Panc1 (cell line): ENCODE results near the gene ACAD8. TPM values are rescaled to one million over a fixed set of nuclear protein-coding genes. Genes with fewer than 3 reads are reported as not detected.
"Not testable (repeated sequence)": the region's sequence is repeated elsewhere in the genome, so short reads cannot be mapped to it uniquely, and the experiment has no call there.

Experiments
- ATAC-seq: fragments of 200-7000 bp; cut with Tn5 transposase; 2 replicates; pipeline ENCODE4 v1.9.1; 2020; ENCODE audit warnings: mild to moderate bottlenecking, moderate library complexity
- BruUV-seq: library from RNA; stranded (reverse); fragments of 400-500 nt; replicated peaks from 2 replicates; lab custom pipeline; 2021; lab: Mats Ljungman, UMichigan
- CTCF ChIA-PET: fragments of 300-600 bp; sonication (Branson Sonifier 250); formaldehyde crosslinking; loops from one replicate; lab custom pipeline; 2022; ENCODE audit warnings: antibody characterized with exemption; lab: Charles Lee
- POLR2A ChIA-PET: fragments of 300-600 bp; sonication (Branson Sonifier 250); formaldehyde crosslinking; loops from one replicate; lab custom pipeline; 2022; ENCODE audit warnings: antibody characterized with exemption; lab: Charles Lee
- DNase-seq: peaks from one replicate; pipeline ENCODE4 v3.0.0-alpha.2; 2010; ENCODE audit warnings: low read depth, low spot score
- H3K27ac ChIP-seq: 2 replicates; pipeline ENCODE4 v1.5.1; 2011; ENCODE audit warnings: mild to moderate bottlenecking, low read length, inconsistent platforms
- H3K27me3 ChIP-seq: fragments of 200-500 bp; sonication (Bioruptor generic); 2 replicates; pipeline ENCODE4 v1.6.0; 2014; ENCODE audit warnings: low read length, inconsistent platforms; ENCODE audit not compliant: control insufficient read depth, insufficient read depth
- H3K36me3 ChIP-seq: fragments of 200-500 bp; sonication (Bioruptor generic); 2 replicates; pipeline ENCODE4 v1.5.1; 2014; ENCODE audit warnings: inconsistent platforms, mild to moderate bottlenecking, low read length, moderate library complexity; ENCODE audit not compliant: control insufficient read depth, insufficient read depth
- H3K4me1 ChIP-seq: 2 replicates; pipeline ENCODE4 v1.5.1; 2011; ENCODE audit warnings: inconsistent platforms, mild to moderate bottlenecking, low read length, moderate library complexity; ENCODE audit not compliant: control insufficient read depth, insufficient read depth
- H3K4me3 ChIP-seq, 2 experiments: 2 replicates each; pipeline ENCODE4 v1.5.1; 2011 to 2012; ENCODE audit warnings: low read depth in 2 of 2, low read length in 2 of 2, mild to moderate bottlenecking in 2 of 2, inconsistent platforms in 1 of 2, moderate library complexity in 1 of 2
- H3K9me3 ChIP-seq: fragments of 200-500 bp; sonication (Bioruptor generic); 2 replicates; pipeline ENCODE4 v1.5.1; 2014; ENCODE audit warnings: low read depth, mild to moderate bottlenecking, inconsistent platforms, low read length, moderate library complexity; ENCODE audit not compliant: control insufficient read depth, insufficient read depth
- CTCF ChIP-seq: fragments of 450-650 bp; IDR thresholded peaks from 2 replicates; pipeline ENCODE4 v1.5.1; 2017; ENCODE audit warnings: mild to moderate bottlenecking
- POLR2AphosphoS5 ChIP-seq: IDR thresholded peaks from 2 replicates; pipeline ENCODE4 v1.6.1; 2012; ENCODE audit warnings: mild to moderate bottlenecking, low read depth, low read length, moderate library complexity
- REST ChIP-seq, 2 experiments: IDR thresholded peaks; 2 replicates each; pipeline ENCODE4 v1.6.1; 2011 to 2012; ENCODE audit warnings: low read depth in 2 of 2, control low read depth in 1 of 2, low read length in 1 of 2, mild to moderate bottlenecking in 1 of 2, moderate library complexity in 1 of 2; ENCODE audit not compliant: insufficient read depth in 1 of 2
- SIN3A ChIP-seq: IDR thresholded peaks from 2 replicates; pipeline ENCODE4 v1.6.1; 2012; ENCODE audit warnings: low read depth, mild to moderate bottlenecking, low read length, moderate library complexity, borderline replicate concordance; ENCODE audit not compliant: insufficient read depth
- TCF7L2 ChIP-seq: IDR thresholded peaks from 2 replicates; pipeline ENCODE4 v1.6.1; 2011; ENCODE audit warnings: mild to moderate bottlenecking, low read depth, low read length, inconsistent platforms
- in situ Hi-C: cut with HindIII; loops from 2 replicates; pipeline ENCODE4 v1.10.0; 2016; ENCODE audit warnings: low sequenced_read_pairs, low pct_unique_long_range_greater_than_20kb
- intact Hi-C: fragments of 100-400 bp; cut with micrococcal nuclease; formaldehyde crosslinking; loops from one replicate; pipeline ENCODE4 v1.10.0; 2022; ENCODE audit not compliant: unreplicated experiment
- total RNA-seq: library from RNA; stranded (reverse); gene quantifications from one replicate; pipeline ENCODE4 v1.2.1, GENCODE V29; 2021; ENCODE audit not compliant: unreplicated experiment

Gene ACAD8
- total RNA-seq, 1 experiment from 2014 or later: 28.4 TPM

GRCh38 chr11:134282121-134283045 lies 29.0 kb downstream of the ACAD8 start:
- no peak overlapping the region for H3K27ac ChIP-seq
- H3K4me1 ChIP-seq: no peaks in the 10 kb centered on the region
- BruUV-seq: no TSS peak
- H3K27me3 ChIP-seq: peaks cover 13% of the 10 kb centered on the region
- DNase-seq (no peak), ATAC-seq (no peak)
- intact Hi-C loops: no loop called here
- TF ChIP-seq CTCF: no peak
- no peak for TF ChIP-seq TCF7L2
- TF ChIP-seq SIN3A: no peak
- no peak for TF ChIP-seq REST (IDR thresholded peaks at IDR 0.05; ENCODE audit: insufficient read depth in 1 of 2, low read depth in 2 of 2, low read length in 1 of 2)
- no peak for TF ChIP-seq POLR2AphosphoS5
- H3K9me3 ChIP-seq: no peaks in the 10 kb centered on the region
- in situ Hi-C loops: no loop called here
- POLR2A ChIA-PET: no interaction called here
- CTCF ChIA-PET: no interaction called here
- H3K36me3 ChIP-seq: no peaks in the 10 kb centered on the region
- no peak overlapping the region for H3K4me3 ChIP-seq

- Histone ChIP-seq H3K27ac (no peak overlapping the region), H3K27me3 (peaks cover 5% of the 10 kb centered on the region), H3K4me1 (no peaks in the 10 kb centered on the region), H3K9me3 (no peaks in the 10 kb centered on the region), H3K4me3 (no peak overlapping the region), H3K36me3 (no peaks in the 10 kb centered on the region)
- ChIA-PET CTCF (no interaction called here), POLR2A (no interaction called here)
- intact Hi-C loops: no loop called here
- in situ Hi-C loops: no loop called here
- DNase-seq (no peak), ATAC-seq (no peak)
- TF ChIP-seq REST (IDR thresholded peaks at IDR 0.05; ENCODE audit: insufficient read depth in 1 of 2, low read depth in 2 of 2, low read length in 1 of 2) (no peak), CTCF (no peak), TCF7L2 (no peak), SIN3A (no peak), POLR2AphosphoS5 (no peak)
- BruUV-seq: no TSS peak
These were observed 30.3 kb downstream of the ACAD8 start for GRCh38 chr11:134283461-134284230.

GRCh38 chr11:134284349-134284748 lies 31.0 kb downstream of the ACAD8 start:
- POLR2A ChIA-PET: not testable (repeated sequence)

More at GRCh38 chr11:134284349-134284748, 31.0 kb downstream of the ACAD8 start:
- ATAC-seq, H3K27me3 ChIP-seq, DNase-seq, in situ Hi-C loops, H3K36me3 ChIP-seq, BruUV-seq, intact Hi-C loops, CTCF ChIA-PET, H3K4me1 ChIP-seq, H3K9me3 ChIP-seq, H3K4me3 ChIP-seq, H3K27ac ChIP-seq: not testable (repeated sequence)
